HCT116 (cell line): ENCODE results near the gene RFX3. TPM values are rescaled to one million over a fixed set of nuclear protein-coding genes. Genes with fewer than 3 reads are reported as not detected.

ENCODE experiments used
- ATAC-seq: fragments of 200-7000 bp; cut with Tn5 transposase; 2 replicates; pipeline ENCODE4 v1.9.1; 2020; ENCODE audit warnings: mild to moderate bottlenecking, moderate library complexity
- BruUV-seq: library from RNA; stranded (reverse); fragments of 400-500 nt; replicated peaks from 2 replicates; lab custom pipeline; 2021; lab: Mats Ljungman, UMichigan
- CTCF ChIA-PET: fragments of 300-600 bp; sonication (Branson Sonifier 250); formaldehyde crosslinking; loops from one replicate; lab custom pipeline; 2021; ENCODE audit warnings: antibody characterized with exemption; lab: Charles Lee
- POLR2A ChIA-PET: fragments of 300-600, 350-600 bp; sonication (Branson Sonifier 250); formaldehyde crosslinking; loops from one replicate; lab custom pipeline; 2021; ENCODE audit warnings: antibody characterized with exemption; lab: Charles Lee
- RAD21 ChIA-PET, 2 experiments: fragments of 300-600 bp; sonication (Branson Sonifier 250); formaldehyde crosslinking; loops; one replicate each; lab custom pipeline; 2023; ENCODE audit warnings: low total read pairs in 2 of 2; ENCODE audit not compliant: uncharacterized antibody in 2 of 2, unreplicated experiment in 2 of 2, low non-redundant PET in 1 of 2; lab: Charles Lee
- DNase-seq: peaks from one replicate; pipeline ENCODE4 v3.0.0-alpha.2; 2010; ENCODE audit warnings: low read depth, low spot score
- H2AFZ ChIP-seq: fragments of 200-600 bp; shearing (Covaris generic), sonication (generic); 2 replicates; pipeline ENCODE4 v1.6.1; 2017; ENCODE audit warnings: low read depth, mixed run types, mixed read lengths, antibody characterized with exemption, low read length; ENCODE audit not compliant: poor library complexity, severe bottlenecking
- H3K27ac ChIP-seq: 2 replicates; pipeline ENCODE4 v1.5.1; 2012; ENCODE audit warnings: low read depth, low read length
- H3K27me3 ChIP-seq: fragments of 200-600 bp; sonication (generic); 2 replicates; pipeline ENCODE4 v1.6.1; 2016; ENCODE audit warnings: mixed run types, low read length, mixed read lengths; ENCODE audit not compliant: insufficient read depth
- H3K36me3 ChIP-seq, 2 experiments: fragments of 200-500 bp in 1 of 2; fragments of 200-600 bp in 1 of 2; sonication (Bioruptor generic) in 1 of 2; sonication (generic) in 1 of 2; 2 replicates each; pipeline versions ENCODE4 v1.5.1 to v1.6.1; 2014 to 2016; ENCODE audit warnings: low read length in 2 of 2, inconsistent platforms in 1 of 2, mixed read lengths in 1 of 2, mixed run types in 1 of 2; ENCODE audit not compliant: insufficient read depth in 2 of 2, control insufficient read depth in 1 of 2
- H3K4me1 ChIP-seq, 2 experiments: fragments of 200-600 bp in 1 of 2; sonication (generic) in 1 of 2; 2 replicates each; pipeline versions ENCODE4 v1.5.1 to v1.6.1; 2012 to 2017; ENCODE audit warnings: low read length in 2 of 2, inconsistent platforms in 1 of 2, mild to moderate bottlenecking in 1 of 2, mixed read lengths in 1 of 2, mixed run types in 1 of 2, moderate library complexity in 1 of 2; ENCODE audit not compliant: insufficient read depth in 2 of 2, control insufficient read depth in 1 of 2
- H3K4me2 ChIP-seq: fragments of 200-600 bp; sonication (generic); 2 replicates; pipeline ENCODE4 v1.6.1; 2017; ENCODE audit warnings: mixed run types, low read length, mixed read lengths
- H3K4me3 ChIP-seq, 2 experiments: fragments of 200-600 bp in 1 of 2; sonication (generic) in 1 of 2; replicated peaks in 1 of 2; 2 replicates each; pipeline ENCODE4 v1.5.1; 2011 to 2016; ENCODE audit warnings: low read length in 2 of 2, control low read depth in 1 of 2, low read depth in 1 of 2, mild to moderate bottlenecking in 1 of 2, mixed read lengths in 1 of 2, mixed run types in 1 of 2
- H3K79me2 ChIP-seq: fragments of 200-600 bp; sonication (generic); 2 replicates; pipeline ENCODE4 v1.6.1; 2017; ENCODE audit warnings: mild to moderate bottlenecking, mixed run types, low read length, moderate library complexity, mixed read lengths; ENCODE audit not compliant: insufficient read depth
- H3K9ac ChIP-seq: fragments of 200-600 bp; sonication (generic); 2 replicates; pipeline ENCODE4 v1.6.1; 2016; ENCODE audit warnings: low read length, mixed read lengths
- H3K9me2 ChIP-seq: fragments of 200-600 bp; sonication (generic), shearing (Covaris generic); 2 replicates; pipeline ENCODE4 v1.6.1; 2017; ENCODE audit warnings: mixed run types, mild to moderate bottlenecking, moderate library complexity; ENCODE audit not compliant: insufficient read depth
- H3K9me3 ChIP-seq, 2 experiments: fragments of 200-500 bp in 1 of 2; fragments of 200-600 bp in 1 of 2; sonication (Bioruptor generic) in 1 of 2; sonication (generic) in 1 of 2; 2 replicates each; pipeline ENCODE4 v1.6.1; 2014 to 2017; ENCODE audit warnings: low read length in 2 of 2, mixed read lengths in 2 of 2, inconsistent platforms in 1 of 2, low read depth in 1 of 2, mild to moderate bottlenecking in 1 of 2, mixed run types in 1 of 2, moderate library complexity in 1 of 2; ENCODE audit not compliant: control insufficient read depth in 1 of 2, insufficient read depth in 1 of 2
- H4K20me1 ChIP-seq: fragments of 200-600 bp; sonication (generic), shearing (Covaris generic); 2 replicates; pipeline ENCODE4 v1.6.1; 2017; ENCODE audit warnings: mixed run types, mild to moderate bottlenecking, moderate library complexity; ENCODE audit not compliant: insufficient read depth
- CEBPB ChIP-seq: IDR thresholded peaks from 2 replicates; pipeline ENCODE4 v1.6.1; 2012; ENCODE audit warnings: low read depth
- EZH2 ChIP-seq: fragments of 200-600 bp; sonication (generic); IDR thresholded peaks from 2 replicates; pipeline ENCODE4 v1.6.1; 2017; ENCODE audit warnings: antibody characterized with exemption, mixed run types
- JUND ChIP-seq: IDR thresholded peaks from 2 replicates; pipeline ENCODE4 v1.6.1; 2012
- POLR2A ChIP-seq: IDR thresholded peaks from 2 replicates; pipeline ENCODE4 v1.7.0; 2011; ENCODE audit warnings: borderline replicate concordance; ENCODE audit not compliant: insufficient read depth, insufficient read length; ENCODE audit errors: extremely low read depth
- RAD21 ChIP-seq: IDR thresholded peaks from 2 replicates; pipeline ENCODE4 v1.6.1; 2012; ENCODE audit warnings: low read depth, mild to moderate bottlenecking
- SIN3A ChIP-seq: IDR thresholded peaks from 2 replicates; pipeline ENCODE4 v1.6.1; 2012; ENCODE audit warnings: low read depth
- SP1 ChIP-seq: IDR thresholded peaks from 2 replicates; pipeline ENCODE4 v1.6.1; 2012; ENCODE audit warnings: low read depth
- SRF ChIP-seq: IDR thresholded peaks from 2 replicates; pipeline ENCODE4 v1.6.1; 2012; ENCODE audit warnings: low read depth
- TCF7L2 ChIP-seq: IDR thresholded peaks from 2 replicates; pipeline ENCODE4 v1.7.0; 2011; ENCODE audit warnings: borderline replicate concordance, inconsistent platforms; ENCODE audit not compliant: insufficient read depth, insufficient read length; ENCODE audit errors: extremely low read depth
- YY1 ChIP-seq: IDR thresholded peaks from 2 replicates; pipeline ENCODE4 v1.6.1; 2011; ENCODE audit warnings: low read length, low read depth, moderate library complexity, mild to moderate bottlenecking; ENCODE audit not compliant: insufficient replicate concordance; ENCODE audit errors: extremely low read depth
- ZFX ChIP-seq: fragments of 450-650 bp; IDR thresholded peaks from 2 replicates; pipeline ENCODE4 v1.6.1; 2017
- ZNF274 ChIP-seq: fragments of 200-500 bp; sonication (Bioruptor generic); IDR thresholded peaks from 2 replicates; pipeline ENCODE4 v1.6.1; 2014; ENCODE audit warnings: mild to moderate bottlenecking, low read depth, low read length, inconsistent platforms
- intact Hi-C: fragments of 100-400 bp; cut with micrococcal nuclease; formaldehyde crosslinking; loops from 2 replicates; pipeline ENCODE4 v1.10.0; 2022
- total RNA-seq: library from RNA; stranded (reverse); gene quantifications from one replicate; pipeline ENCODE4 v1.2.1, GENCODE V29; 2021; ENCODE audit not compliant: unreplicated experiment
- TF ChIP-seq, protein P1 (sequence below): IDR thresholded peaks from 2 replicates; pipeline ENCODE4 v1.6.1; 2012; ENCODE audit warnings: low read depth
- TF ChIP-seq, protein P2 (sequence below), 3 experiments: fragments of 200-600 bp in 1 of 3; sonication (generic) in 1 of 3; IDR thresholded peaks in 2 of 3; conservative IDR thresholded peaks in 1 of 3; 2 replicates each; pipeline ENCODE4 v1.5.1; 2012 to 2017; ENCODE audit warnings: low read depth in 2 of 3, low read length in 2 of 3, antibody characterized with exemption in 1 of 3, borderline replicate concordance in 1 of 3, control low read depth in 1 of 3, mild to moderate bottlenecking in 1 of 3, mixed read lengths in 1 of 3, mixed run types in 1 of 3, moderate library complexity in 1 of 3; ENCODE audit not compliant: insufficient read depth in 1 of 3
- TF ChIP-seq, protein P3 (sequence below): IDR thresholded peaks from 2 replicates; pipeline ENCODE4 v1.6.1; 2011; ENCODE audit warnings: mild to moderate bottlenecking, low read length, moderate library complexity; ENCODE audit not compliant: insufficient replicate concordance; ENCODE audit errors: extremely low read depth
- TF ChIP-seq, protein P4 (sequence below): IDR thresholded peaks from 2 replicates; pipeline ENCODE4 v1.6.1; 2012

Gene RFX3
- total RNA-seq, 1 experiment from 2014 or later, result 11.8 TPM

DNA sequence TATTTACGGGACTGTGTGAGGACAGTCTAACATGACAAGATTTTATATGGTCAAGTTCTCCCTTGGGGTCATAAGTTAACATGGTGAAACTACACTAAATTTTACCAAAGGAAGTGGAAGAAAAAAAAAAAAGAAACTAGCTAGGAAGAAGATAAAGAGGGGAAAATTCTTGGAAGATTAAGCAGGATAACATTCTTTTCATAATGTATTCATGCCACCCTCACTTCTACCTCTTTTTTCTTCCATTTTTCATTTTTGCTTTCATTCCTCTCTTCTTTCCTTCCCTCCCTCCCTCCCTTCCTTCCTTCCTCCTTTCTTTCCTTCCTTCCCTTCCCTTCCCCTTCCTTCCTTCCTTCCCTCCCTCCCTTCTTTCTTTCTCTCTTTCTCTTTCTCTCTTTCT is 254.6 kb downstream of the RFX3 start:
- Histone ChIP-seq H3K27me3 (no peaks in the 10 kb centered on the region), H3K9me2 (no peaks in the 10 kb centered on the region), H3K27ac (no peak overlapping the region), H3K9me3 (no peaks in the 10 kb centered on the region), H3K4me3 (no peak overlapping the region), H3K9ac (no peak overlapping the region)
- intact Hi-C loops, result no loop called here
- CTCF ChIA-PET, result no interaction called here
- POLR2A ChIA-PET, result interaction anchor here (0.6 kb wide), 1 partner anchor 1382 kb away, joined by 3 read pairs; no protein-coding TSS in a partner anchor
- BruUV-seq, result no TSS peak
- TF ChIP-seq SIN3A (no peak), ZFX (no peak), ZNF274 (no peak), SRF (no peak), SP1 (no peak), POLR2A (no peak), YY1 (no peak), RAD21 (no peak), EZH2 (no peak), JUND (no peak), TCF7L2 (no peak), CEBPB (no peak)
- TF ChIP-seq, protein P1, sequence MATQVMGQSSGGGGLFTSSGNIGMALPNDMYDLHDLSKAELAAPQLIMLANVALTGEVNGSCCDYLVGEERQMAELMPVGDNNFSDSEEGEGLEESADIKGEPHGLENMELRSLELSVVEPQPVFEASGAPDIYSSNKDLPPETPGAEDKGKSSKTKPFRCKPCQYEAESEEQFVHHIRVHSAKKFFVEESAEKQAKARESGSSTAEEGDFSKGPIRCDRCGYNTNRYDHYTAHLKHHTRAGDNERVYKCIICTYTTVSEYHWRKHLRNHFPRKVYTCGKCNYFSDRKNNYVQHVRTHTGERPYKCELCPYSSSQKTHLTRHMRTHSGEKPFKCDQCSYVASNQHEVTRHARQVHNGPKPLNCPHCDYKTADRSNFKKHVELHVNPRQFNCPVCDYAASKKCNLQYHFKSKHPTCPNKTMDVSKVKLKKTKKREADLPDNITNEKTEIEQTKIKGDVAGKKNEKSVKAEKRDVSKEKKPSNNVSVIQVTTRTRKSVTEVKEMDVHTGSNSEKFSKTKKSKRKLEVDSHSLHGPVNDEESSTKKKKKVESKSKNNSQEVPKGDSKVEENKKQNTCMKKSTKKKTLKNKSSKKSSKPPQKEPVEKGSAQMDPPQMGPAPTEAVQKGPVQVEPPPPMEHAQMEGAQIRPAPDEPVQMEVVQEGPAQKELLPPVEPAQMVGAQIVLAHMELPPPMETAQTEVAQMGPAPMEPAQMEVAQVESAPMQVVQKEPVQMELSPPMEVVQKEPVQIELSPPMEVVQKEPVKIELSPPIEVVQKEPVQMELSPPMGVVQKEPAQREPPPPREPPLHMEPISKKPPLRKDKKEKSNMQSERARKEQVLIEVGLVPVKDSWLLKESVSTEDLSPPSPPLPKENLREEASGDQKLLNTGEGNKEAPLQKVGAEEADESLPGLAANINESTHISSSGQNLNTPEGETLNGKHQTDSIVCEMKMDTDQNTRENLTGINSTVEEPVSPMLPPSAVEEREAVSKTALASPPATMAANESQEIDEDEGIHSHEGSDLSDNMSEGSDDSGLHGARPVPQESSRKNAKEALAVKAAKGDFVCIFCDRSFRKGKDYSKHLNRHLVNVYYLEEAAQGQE, result no peak
- TF ChIP-seq, protein P2, sequence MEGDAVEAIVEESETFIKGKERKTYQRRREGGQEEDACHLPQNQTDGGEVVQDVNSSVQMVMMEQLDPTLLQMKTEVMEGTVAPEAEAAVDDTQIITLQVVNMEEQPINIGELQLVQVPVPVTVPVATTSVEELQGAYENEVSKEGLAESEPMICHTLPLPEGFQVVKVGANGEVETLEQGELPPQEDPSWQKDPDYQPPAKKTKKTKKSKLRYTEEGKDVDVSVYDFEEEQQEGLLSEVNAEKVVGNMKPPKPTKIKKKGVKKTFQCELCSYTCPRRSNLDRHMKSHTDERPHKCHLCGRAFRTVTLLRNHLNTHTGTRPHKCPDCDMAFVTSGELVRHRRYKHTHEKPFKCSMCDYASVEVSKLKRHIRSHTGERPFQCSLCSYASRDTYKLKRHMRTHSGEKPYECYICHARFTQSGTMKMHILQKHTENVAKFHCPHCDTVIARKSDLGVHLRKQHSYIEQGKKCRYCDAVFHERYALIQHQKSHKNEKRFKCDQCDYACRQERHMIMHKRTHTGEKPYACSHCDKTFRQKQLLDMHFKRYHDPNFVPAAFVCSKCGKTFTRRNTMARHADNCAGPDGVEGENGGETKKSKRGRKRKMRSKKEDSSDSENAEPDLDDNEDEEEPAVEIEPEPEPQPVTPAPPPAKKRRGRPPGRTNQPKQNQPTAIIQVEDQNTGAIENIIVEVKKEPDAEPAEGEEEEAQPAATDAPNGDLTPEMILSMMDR (IDR thresholded peaks at IDR 0.05 in 2 of 3, conservative IDR thresholded peaks at IDR 0.05 in 1 of 3; ENCODE audit: borderline replicate concordance in 1 of 3, insufficient read depth in 1 of 3, low read depth in 2 of 3, low read length in 2 of 3), result no peak
- TF ChIP-seq, protein P3, sequence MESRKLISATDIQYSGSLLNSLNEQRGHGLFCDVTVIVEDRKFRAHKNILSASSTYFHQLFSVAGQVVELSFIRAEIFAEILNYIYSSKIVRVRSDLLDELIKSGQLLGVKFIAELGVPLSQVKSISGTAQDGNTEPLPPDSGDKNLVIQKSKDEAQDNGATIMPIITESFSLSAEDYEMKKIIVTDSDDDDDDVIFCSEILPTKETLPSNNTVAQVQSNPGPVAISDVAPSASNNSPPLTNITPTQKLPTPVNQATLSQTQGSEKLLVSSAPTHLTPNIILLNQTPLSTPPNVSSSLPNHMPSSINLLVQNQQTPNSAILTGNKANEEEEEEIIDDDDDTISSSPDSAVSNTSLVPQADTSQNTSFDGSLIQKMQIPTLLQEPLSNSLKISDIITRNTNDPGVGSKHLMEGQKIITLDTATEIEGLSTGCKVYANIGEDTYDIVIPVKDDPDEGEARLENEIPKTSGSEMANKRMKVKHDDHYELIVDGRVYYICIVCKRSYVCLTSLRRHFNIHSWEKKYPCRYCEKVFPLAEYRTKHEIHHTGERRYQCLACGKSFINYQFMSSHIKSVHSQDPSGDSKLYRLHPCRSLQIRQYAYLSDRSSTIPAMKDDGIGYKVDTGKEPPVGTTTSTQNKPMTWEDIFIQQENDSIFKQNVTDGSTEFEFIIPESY, result no peak
- TF ChIP-seq, protein P4, sequence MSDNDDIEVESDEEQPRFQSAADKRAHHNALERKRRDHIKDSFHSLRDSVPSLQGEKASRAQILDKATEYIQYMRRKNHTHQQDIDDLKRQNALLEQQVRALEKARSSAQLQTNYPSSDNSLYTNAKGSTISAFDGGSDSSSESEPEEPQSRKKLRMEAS, result no peak
- TF ChIP-seq, all 23 proteins: peak for 0
- RAD21 ChIA-PET, result no interaction called here
- Histone ChIP-seq H3K4me1 (no peaks in the 10 kb centered on the region), H3K79me2 (no peaks in the 10 kb centered on the region), H2AFZ (no peak overlapping the region), H3K36me3 (no peaks in the 10 kb centered on the region), H3K4me2 (no peak overlapping the region), H4K20me1 (no peaks in the 10 kb centered on the region)
- ATAC-seq (no peak), DNase-seq (no peak)
